ENCODE measurements around the gene RSBN1.

Gene RSBN1

DNA sequence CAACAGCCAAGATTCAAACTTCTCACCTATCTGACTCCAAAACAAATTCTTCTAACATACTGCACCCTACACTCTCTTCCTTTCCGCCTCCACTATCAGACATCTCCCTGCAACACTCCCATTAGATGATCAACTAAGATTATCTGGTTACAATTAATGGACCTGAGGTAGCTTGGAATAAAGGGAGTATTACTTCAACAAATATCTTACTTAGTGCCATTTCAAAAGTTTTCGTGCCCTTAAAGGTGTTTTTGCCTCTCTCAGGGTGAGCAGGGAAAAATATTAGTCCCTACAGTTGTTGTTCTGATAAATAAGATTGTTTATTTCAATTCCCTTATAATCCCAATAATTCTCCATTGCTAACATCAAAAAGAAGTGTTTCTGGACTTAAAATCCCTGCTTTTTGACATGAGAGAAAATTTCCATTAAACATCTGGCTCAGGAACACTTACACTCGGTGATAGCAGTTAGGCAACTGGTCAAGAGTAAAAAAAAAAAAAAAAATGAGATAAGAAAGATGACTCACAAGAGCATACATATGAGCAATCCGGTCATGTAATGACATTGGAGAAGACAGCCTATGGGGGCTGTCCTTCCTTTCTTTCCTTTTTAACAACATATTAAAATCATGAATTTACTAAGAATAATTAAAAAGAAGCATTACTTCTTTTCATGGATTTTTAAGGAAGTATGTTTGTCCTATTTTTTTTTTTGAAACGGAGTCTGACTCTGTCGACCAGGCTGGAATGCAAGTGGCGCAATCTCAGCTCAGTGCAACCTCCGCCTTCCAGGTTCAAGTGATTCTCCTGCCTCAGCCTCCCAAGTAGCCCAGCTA, 7.6 kb downstream of the RSBN1 start:
- Histone ChIP-seq H3K36me3 (ENCODE audit: insufficient read depth, insufficient read length, low read length) (no peaks in the 10 kb centered on the region), H3K9ac (ENCODE audit: insufficient read length, low read depth) (no peak overlapping the region), H3K9me3 (ENCODE audit: insufficient read depth, low read length) (no peaks in the 10 kb centered on the region), H3K4me1 (ENCODE audit: insufficient read depth, insufficient read length) (no peaks in the 10 kb centered on the region), H3K27me3 (ENCODE audit: insufficient read depth, insufficient read length) (no peaks in the 10 kb centered on the region), H3K4me3 (ENCODE audit: insufficient read length, low read depth) (no peak overlapping the region)
- TF ChIP-seq SUZ12 (IDR thresholded peaks at IDR 0.05; ENCODE audit: extremely low read depth, insufficient read depth, insufficient read length) (no peak), ZNF274 (IDR thresholded peaks at IDR 0.05; ENCODE audit: low read depth, low read length) (no peak), YY1 (IDR thresholded peaks at IDR 0.05; ENCODE audit: insufficient read depth, insufficient read length) (no peak)
- DNase-seq (ENCODE audit: low read depth, low spot score), result no peak

DNA sequence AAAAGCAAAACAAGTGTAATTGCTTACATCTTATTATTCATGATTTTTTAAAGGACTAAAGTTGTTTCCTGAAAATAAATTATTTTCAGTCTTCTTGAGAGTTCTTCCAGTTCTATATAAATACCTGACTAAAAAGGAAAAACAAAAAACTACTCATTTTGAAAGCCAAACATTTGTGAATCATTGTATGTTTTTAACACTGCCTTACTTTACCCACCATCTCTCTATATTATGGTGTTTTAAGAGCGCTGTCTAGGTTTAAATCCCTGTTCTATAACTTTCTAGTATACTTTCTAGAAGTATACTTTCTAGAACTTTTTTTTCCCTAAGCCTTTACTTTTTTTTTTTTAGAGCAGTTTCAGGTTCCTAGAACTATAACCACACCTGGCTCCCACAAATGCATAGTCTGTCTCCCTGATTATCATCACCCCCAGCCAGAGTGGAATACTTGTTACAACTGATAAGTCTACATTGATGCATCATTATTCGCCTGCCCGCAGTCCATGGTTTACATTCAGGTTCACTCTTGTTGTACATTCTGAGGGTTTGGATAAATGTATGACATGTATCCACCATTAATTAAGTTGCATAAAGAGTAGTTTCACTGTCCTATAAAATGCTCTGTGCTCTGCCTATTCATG, 9.8 kb downstream of the RSBN1 start:
- TF ChIP-seq SUZ12 (IDR thresholded peaks at IDR 0.05; ENCODE audit: extremely low read depth, insufficient read depth, insufficient read length) (no peak), ZNF274 (IDR thresholded peaks at IDR 0.05; ENCODE audit: low read depth, low read length) (no peak), YY1 (IDR thresholded peaks at IDR 0.05; ENCODE audit: insufficient read depth, insufficient read length) (no peak)
- Histone ChIP-seq H3K9me3 (ENCODE audit: insufficient read depth, low read length) (no peaks in the 10 kb centered on the region), H3K27me3 (ENCODE audit: insufficient read depth, insufficient read length) (no peaks in the 10 kb centered on the region), H3K36me3 (ENCODE audit: insufficient read depth, insufficient read length, low read length) (peaks cover 6% of the 10 kb centered on the region), H3K9ac (ENCODE audit: insufficient read length, low read depth) (no peak overlapping the region), H3K4me3 (ENCODE audit: insufficient read length, low read depth) (no peak overlapping the region), H3K4me1 (ENCODE audit: insufficient read depth, insufficient read length) (no peaks in the 10 kb centered on the region)
- DNase-seq (ENCODE audit: low read depth, low spot score), result no peak

DNA sequence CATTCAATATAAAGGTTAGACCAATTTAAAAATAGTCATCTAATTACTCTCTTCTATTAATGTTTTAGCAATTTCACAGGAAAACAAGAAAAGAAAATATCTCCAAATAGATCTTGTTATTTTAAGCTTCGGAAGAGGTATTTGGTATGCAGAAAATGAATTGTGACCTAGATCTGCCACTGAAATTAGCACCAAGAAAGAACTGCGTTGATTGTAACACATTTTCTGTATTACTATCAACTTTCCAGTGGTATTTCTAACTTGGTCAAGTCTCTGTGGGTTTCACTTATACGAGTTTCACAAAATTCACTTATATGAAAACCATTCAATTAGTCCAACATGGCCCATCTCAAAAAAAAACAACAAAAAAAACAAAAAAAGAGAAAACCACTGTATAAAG, 11.8 kb downstream of the RSBN1 start:
- H3K9ac ChIP-seq (ENCODE audit: insufficient read length, low read depth), result no peak overlapping the region
- peaks cover 25% of the 10 kb centered on the region for H3K36me3 ChIP-seq (ENCODE audit: insufficient read depth, insufficient read length, low read length)
- H3K4me3 ChIP-seq (ENCODE audit: insufficient read length, low read depth), result no peak overlapping the region
- no peak for TF ChIP-seq ZNF274 (IDR thresholded peaks at IDR 0.05; ENCODE audit: low read depth, low read length)
- no peak for TF ChIP-seq SUZ12 (IDR thresholded peaks at IDR 0.05; ENCODE audit: extremely low read depth, insufficient read depth, insufficient read length)
- no peak for TF ChIP-seq YY1 (IDR thresholded peaks at IDR 0.05; ENCODE audit: insufficient read depth, insufficient read length)
- no peaks in the 10 kb centered on the region for H3K4me1 ChIP-seq (ENCODE audit: insufficient read depth, insufficient read length)
- no peaks in the 10 kb centered on the region for H3K9me3 ChIP-seq (ENCODE audit: insufficient read depth, low read length)
- DNase-seq (ENCODE audit: low read depth, low spot score), result no peak
- H3K27me3 ChIP-seq (ENCODE audit: insufficient read depth, insufficient read length), result no peaks in the 10 kb centered on the region

DNA sequence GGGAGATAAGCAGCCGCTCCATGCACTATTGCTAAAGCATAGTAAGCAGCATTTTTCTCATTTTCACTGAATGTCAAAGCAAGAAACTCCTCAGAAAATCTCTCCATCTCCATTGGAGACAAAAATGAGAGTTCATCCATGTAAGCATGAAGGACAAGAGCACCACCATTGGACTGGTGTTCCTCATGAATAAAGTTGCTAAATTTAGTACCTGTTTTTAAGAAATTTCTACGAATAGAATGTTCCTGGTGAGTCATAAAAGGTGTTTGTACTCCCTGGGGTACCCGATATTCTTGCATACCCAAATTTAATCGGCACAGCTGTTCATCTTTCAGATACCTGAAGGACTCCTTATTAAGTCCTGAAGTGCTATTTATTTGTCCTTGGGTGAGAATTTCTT, 14.8 kb downstream of the RSBN1 start:
- Histone ChIP-seq H3K9me3 (ENCODE audit: insufficient read depth, low read length) (no peaks in the 10 kb centered on the region), H3K27me3 (ENCODE audit: insufficient read depth, insufficient read length) (no peaks in the 10 kb centered on the region), H3K9ac (ENCODE audit: insufficient read length, low read depth) (no peak overlapping the region), H3K4me1 (ENCODE audit: insufficient read depth, insufficient read length) (no peaks in the 10 kb centered on the region), H3K36me3 (ENCODE audit: insufficient read depth, insufficient read length, low read length) (peaks cover 48% of the 10 kb centered on the region), H3K4me3 (ENCODE audit: insufficient read length, low read depth) (no peak overlapping the region)
- DNase-seq (ENCODE audit: low read depth, low spot score), result no peak
- TF ChIP-seq YY1 (IDR thresholded peaks at IDR 0.05; ENCODE audit: insufficient read depth, insufficient read length) (no peak), ZNF274 (IDR thresholded peaks at IDR 0.05; ENCODE audit: low read depth, low read length) (no peak), SUZ12 (IDR thresholded peaks at IDR 0.05; ENCODE audit: extremely low read depth, insufficient read depth, insufficient read length) (no peak)

DNA sequence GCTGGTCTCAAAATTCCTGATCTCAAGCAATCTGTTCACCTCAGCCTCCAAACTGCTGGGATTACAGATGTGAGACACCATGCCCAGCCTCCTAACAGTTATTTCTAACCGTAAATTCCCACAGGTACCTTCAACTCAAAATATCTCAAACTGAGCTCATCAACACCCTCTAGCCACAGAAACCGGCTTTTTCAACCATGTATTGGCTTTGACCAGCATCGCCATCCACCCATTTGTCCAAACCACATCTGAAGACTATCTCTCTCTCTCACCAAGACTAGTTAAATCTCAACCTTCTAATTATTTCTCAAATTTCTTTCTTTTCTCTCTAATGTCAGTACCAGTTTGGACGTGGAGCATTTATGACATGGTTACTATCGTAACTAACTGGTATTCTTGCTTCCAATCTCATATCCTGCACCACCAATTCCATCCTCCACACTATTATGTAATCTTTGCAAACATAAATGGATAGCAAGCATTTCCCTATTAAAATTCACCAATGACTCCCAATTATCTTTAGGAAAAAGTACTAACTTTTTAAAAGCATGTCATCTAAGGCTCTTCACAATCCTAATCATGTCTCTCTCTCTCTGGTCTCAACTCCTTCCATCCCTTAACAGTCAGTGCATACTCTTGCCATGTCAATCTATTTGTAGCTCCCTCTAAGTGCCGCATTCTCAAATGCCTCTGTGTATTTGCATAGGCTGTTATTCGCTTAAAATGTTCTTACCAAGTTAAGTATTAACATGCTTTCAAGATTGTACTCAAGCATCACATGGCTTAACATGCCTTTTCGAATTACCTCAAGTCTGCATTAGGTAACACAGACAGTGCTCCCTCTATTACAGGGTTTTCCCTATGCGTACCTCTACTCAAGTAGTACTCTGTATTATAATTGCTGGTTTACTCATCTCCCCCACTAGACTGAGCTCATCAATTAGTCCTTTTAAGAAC, 18.1 kb downstream of the RSBN1 start:
- H3K36me3 ChIP-seq (ENCODE audit: insufficient read depth, insufficient read length, low read length), result peaks cover 60% of the 10 kb centered on the region
- no peak for TF ChIP-seq ZNF274 (IDR thresholded peaks at IDR 0.05; ENCODE audit: low read depth, low read length)
- no peak for TF ChIP-seq SUZ12 (IDR thresholded peaks at IDR 0.05; ENCODE audit: extremely low read depth, insufficient read depth, insufficient read length)
- TF ChIP-seq YY1 (IDR thresholded peaks at IDR 0.05; ENCODE audit: insufficient read depth, insufficient read length), result no peak
- DNase-seq (ENCODE audit: low read depth, low spot score), result no peak

DNA sequence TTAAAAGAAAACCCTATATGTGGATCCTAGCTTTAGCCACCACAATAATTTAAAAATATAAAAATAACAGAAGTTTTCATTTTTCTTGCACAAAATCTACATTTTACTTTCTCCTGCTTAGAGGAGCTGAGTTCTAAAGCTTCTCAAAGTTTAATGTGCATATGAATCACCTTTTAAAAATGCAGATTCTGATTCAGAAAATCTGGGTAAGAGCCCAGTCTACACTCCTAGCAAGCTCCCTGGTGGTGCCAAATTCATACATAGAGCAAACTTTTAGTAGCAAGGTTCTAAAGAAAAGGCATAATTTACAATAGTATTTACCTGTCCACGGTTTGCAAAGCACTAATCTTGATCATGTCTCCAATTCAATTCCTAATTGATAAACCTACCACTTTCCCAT, 19.3 kb downstream of the RSBN1 start:
- Histone ChIP-seq H3K4me1 (ENCODE audit: insufficient read depth, insufficient read length) (no peaks in the 10 kb centered on the region), H3K9me3 (ENCODE audit: insufficient read depth, low read length) (no peaks in the 10 kb centered on the region), H3K27me3 (ENCODE audit: insufficient read depth, insufficient read length) (no peaks in the 10 kb centered on the region), H3K9ac (ENCODE audit: insufficient read length, low read depth) (no peak overlapping the region), H3K4me3 (ENCODE audit: insufficient read length, low read depth) (no peak overlapping the region), H3K36me3 (ENCODE audit: insufficient read depth, insufficient read length, low read length) (peaks cover 62% of the 10 kb centered on the region)
- DNase-seq (ENCODE audit: low read depth, low spot score), result no peak
- TF ChIP-seq ZNF274 (IDR thresholded peaks at IDR 0.05; ENCODE audit: low read depth, low read length) (no peak), SUZ12 (IDR thresholded peaks at IDR 0.05; ENCODE audit: extremely low read depth, insufficient read depth, insufficient read length) (no peak), YY1 (IDR thresholded peaks at IDR 0.05; ENCODE audit: insufficient read depth, insufficient read length) (no peak)

More for the DNA sequence above, 18.1 kb downstream of the RSBN1 start:
- Histone ChIP-seq H3K4me3 (ENCODE audit: insufficient read length, low read depth) (no peak overlapping the region), H3K4me1 (ENCODE audit: insufficient read depth, insufficient read length) (no peaks in the 10 kb centered on the region), H3K9ac (ENCODE audit: insufficient read length, low read depth) (no peak overlapping the region), H3K27me3 (ENCODE audit: insufficient read depth, insufficient read length) (no peaks in the 10 kb centered on the region), H3K9me3 (ENCODE audit: insufficient read depth, low read length) (no peaks in the 10 kb centered on the region)
